ENCODE data around the gene RHD.
"Not testable (repeated sequence)": the region's sequence is repeated elsewhere in the genome, so short reads cannot be mapped to it uniquely, and the experiment has no call there.

The RHD gene

GRCh38 chr1:25272238-25272637 is at the start of gene RHD:
Gene RHD, plus strand, starts transcription at chr1:25272509. Its CDS starts 39 bp downstream, at chr1:25272548.
- DNase-seq = not testable (repeated sequence)

- no peak for DNase-seq
Observed at GRCh38 chr1:25222606-25223005, 49.7 kb upstream of the RHD start.

- no peak for DNase-seq
Observed at GRCh38 chr1:25223471-25223870, 48.8 kb upstream of the RHD start.

- DNase-seq = peak; percentile 57 to 85 (median 70)
Observed at GRCh38 chr1:25232027-25232865, 40.1 kb upstream of the RHD start, which contains the start of gene SYF2. Gene SYF2, minus strand, starts transcription at chr1:25232502. Its CDS starts 35 bp downstream, at chr1:25232467.

- DNase-seq = peak in 2 of 4 experiments; percentile 14
Observed at GRCh38 chr1:25232866-25233784, 39.2 kb upstream of the RHD start.

- DNase-seq = not testable (repeated sequence)
Observed at GRCh38 chr1:25235411-25235810, 36.9 kb upstream of the RHD start.

GRCh38 chr1:25236261-25236660 is 36.0 kb upstream of the RHD start:
- DNase-seq = not testable (repeated sequence)

GRCh38 chr1:25238046-25238445 is 34.3 kb upstream of the RHD start:
- DNase-seq = no peak

- peak; percentile 60 to 74 (median 68) for DNase-seq
Observed at GRCh38 chr1:25239681-25240541, 32.4 kb upstream of the RHD start.

GRCh38 chr1:25243907-25244306 is 28.4 kb upstream of the RHD start:
- no peak for DNase-seq

GRCh38 chr1:25245393-25245792 is 26.9 kb upstream of the RHD start:
- no peak for DNase-seq

GRCh38 chr1:25245809-25246599 is 26.3 kb upstream of the RHD start:
- no peak for DNase-seq

GRCh38 chr1:25246600-25247023 is 25.7 kb upstream of the RHD start:
- DNase-seq = peak in 2 of 4 experiments; percentile 20 to 47

- DNase-seq = peak; percentile 99 to 100 (median 99)
Observed at GRCh38 chr1:25247024-25247828, 25.1 kb upstream of the RHD start, which contains the start of gene RSRP1. Gene RSRP1, minus strand, starts transcription at chr1:25247454. Its CDS starts 491 bp downstream, at chr1:25246963.

GRCh38 chr1:25247829-25248754 is 24.2 kb upstream of the RHD start:
- no peak for DNase-seq

- no peak for DNase-seq
Observed at GRCh38 chr1:25253911-25254310, 18.4 kb upstream of the RHD start.

GRCh38 chr1:25255706-25256577 is 16.4 kb upstream of the RHD start:
- DNase-seq = no peak

- DNase-seq = no peak
Observed at GRCh38 chr1:25256578-25256965, 15.7 kb upstream of the RHD start.

All from activated naive CD4-positive, alpha-beta T cell (primary cell).